Adrenal gland (tissue), 12 donors: Measurements from ENCODE around the gene PLA1A. TPM values are rescaled to one million over a fixed set of nuclear protein-coding genes. Genes with fewer than 3 reads are reported as not detected.

ENCODE experiments used
- DNase-seq, 7 donors: peaks; one replicate each; pipeline ENCODE4 v3.0.0-alpha.2; 2019 to 2020
- H3K27ac ChIP-seq, 5 donors: fragments of 200-600 bp; sonication (generic) in 4 of 5; 1 replicate in 3 of 5; 2 replicates in 2 of 5; pipeline versions ENCODE4 v1.5.1 to v1.8.0; 2016 to 2020; ENCODE audit warnings: mild to moderate bottlenecking in 1 of 5
- H3K27me3 ChIP-seq: fragments of 200-600 bp; 2 replicates; pipeline ENCODE4 v1.8.0; 2021
- H3K36me3 ChIP-seq, 2 donors: fragments of 200-600 bp; replicated peaks in 1 of 2; 1 replicate in 1 of 2; 2 replicates in 1 of 2; pipeline versions ENCODE4 v1.5.1 to v1.8.0; 2018 to 2022
- H3K4me1 ChIP-seq, 2 donors: fragments of 200-600 bp; replicated peaks in 1 of 2; 1 replicate in 1 of 2; 2 replicates in 1 of 2; pipeline versions ENCODE4 v1.5.1 to v1.8.0; 2018 to 2021
- H3K4me3 ChIP-seq, 4 donors: fragments of 200-600 bp; sonication (generic) in 3 of 4; one replicate each; pipeline ENCODE4 v1.5.1; 2016 to 2018
- H3K9me3 ChIP-seq, 3 donors: fragments of 200-600 bp; sonication (generic) in 1 of 3; replicated peaks in 1 of 3; 1 replicate in 2 of 3; 2 replicates in 1 of 3; pipeline versions ENCODE4 v1.5.1 to v1.8.0; 2016 to 2021
- CTCF ChIP-seq, 6 experiments: fragments of 450-650 bp in 4 of 6; fragments of 200-600 bp in 2 of 6; sonication (generic) in 1 of 6; IDR thresholded peaks; 1 replicate in 5 of 6; 2 replicates in 1 of 6; pipeline versions ENCODE4 v1.5.1 to v1.8.0; 2016 to 2021; ENCODE audit warnings: antibody characterized with exemption in 6 of 6, mild to moderate bottlenecking in 2 of 6, moderate library complexity in 1 of 6
- POLR2A ChIP-seq, 2 donors: fragments of 450-650 bp; IDR thresholded peaks; one replicate each; pipeline ENCODE4 v1.6.1; 2017; ENCODE audit warnings: antibody characterized with exemption in 2 of 2, mild to moderate bottlenecking in 2 of 2, moderate library complexity in 1 of 2
- WGBS, 4 donors: extraction: QIAGEN DNeasy Blood & Tissue Kit in 2 of 4; methylation state at CpG; one replicate each; pipeline versions ENCODE4 v1.1.5 to v1.1.7; 2013 to 2017; 5-methylcytosine and 5-hydroxymethylcytosine counted together
- intact Hi-C, 2 donors: fragments of 100-400 bp; cut with DNase I; formaldehyde crosslinking; loops; one replicate each; pipeline versions ENCODE4 v1.14.1 to v1.15.0; 2022 to 2023
- polyA plus RNA-seq, 3 donors: library from polyadenylated mRNA; stranded (reverse); fragments of 200-250 nt in 2 of 3; fragments of 350-450 nt in 1 of 3; fragmentation: Illumina TruSeq in 1 of 3; extraction: RNeasy Lipid Tissue Mini Kit (QIAGEN cat#74804) in 1 of 3; gene quantifications; one replicate each; pipeline ENCODE4 v1.2.3, GENCODE V29; 2013 to 2014
- total RNA-seq, 9 donors: library from RNA; depleted of rRNA in 4 of 9; stranded (reverse); fragments of >200 nt in 4 of 9; fragments of 120-200 nt in 1 of 9; fragmentation: NEBNext Ultra II Directional in 1 of 9; extraction: Animal tissue kit (Norgen Biotek cat#: 25700) in 1 of 9; gene quantifications; one replicate each; pipeline versions ENCODE4 v1.1.0 to v1.2.4, GENCODE V29; 2013 to 2023
- donor health status: healthy with polysubstance abuse.
- donor health status: Bipolar disorder and iron deficiency.
- donor health status: DM: yes; HTN: yes; CAD: no.
- donor health status: DM: no; HTN: no; CAD: no.
- donor health status: DM: no; HTN: no; CAD: no.
- donor health status: DM: yes; HTN: yes; CAD: no.

PLA1A gene
- total and polyA plus RNA-seq, 12 donors: 0.17 to 2.0 (median 0.72) TPM

GRCh38 chr3:119660474-119661440 is 63.1 kb downstream of the PLA1A start, which contains the start of gene POPDC2:
TSS of gene POPDC2 (minus strand) at chr3:119660589. CDS start at chr3:119660423, 166 bp downstream.
- Histone ChIP-seq H3K4me1 (peaks cover 30 to 41% of the 10 kb centered on the region in 2 donors), H3K27me3 (no peaks in the 10 kb centered on the region), H3K27ac (peak within 1 kb of the TSS in 3 of 5 donors; percentile 12 to 56 (median 25)), H3K4me3 (no peak within 1 kb of the TSS), H3K9me3 (no peaks in the 10 kb centered on the region), H3K36me3 (no peaks in the 10 kb centered on the region)
- WGBS, 4 donors: 70 to 75% (median 72%) methylated on average over 8 to 9 of the region's 9 CpGs
- peak in 2 of 7 donors; percentile 21 to 33 for DNase-seq
- TF ChIP-seq CTCF (IDR thresholded peaks at IDR 0.05): no peak
- TF ChIP-seq POLR2A (IDR thresholded peaks at IDR 0.05): no peak
- intact Hi-C loops: no loop called here

GRCh38 chr3:119662604-119663373 is 65.1 kb downstream of the PLA1A start:
- TF ChIP-seq POLR2A (IDR thresholded peaks at IDR 0.05) (no peak), CTCF (IDR thresholded peaks at IDR 0.05) (peak in 1 of 6 experiments; percentile 22)
- H3K27ac ChIP-seq: peak overlapping the region in 4 of 5 donors; percentile 46 to 69 (median 52)
- intact Hi-C loops: no loop called here

GRCh38 chr3:119663885-119664284 is 66.2 kb downstream of the PLA1A start:
- TF ChIP-seq POLR2A (IDR thresholded peaks at IDR 0.05) (no peak), CTCF (IDR thresholded peaks at IDR 0.05) (no peak)
- H3K36me3 ChIP-seq: no peaks in the 10 kb centered on the region
- no peak overlapping the region for H3K4me3 ChIP-seq
- DNase-seq: no peak
- H3K27me3 ChIP-seq: no peaks in the 10 kb centered on the region
- 72 to 78% (median 74%) methylated on average over 2 of the region's 2 CpGs for WGBS, 4 donors
- H3K4me1 ChIP-seq: peaks cover 22 to 29% of the 10 kb centered on the region in 2 donors
- H3K27ac ChIP-seq: peak overlapping the region in 2 of 5 donors; percentile 46 to 51
- H3K9me3 ChIP-seq: no peaks in the 10 kb centered on the region
- intact Hi-C loops: no loop called here

More at GRCh38 chr3:119662604-119663373, 65.1 kb downstream of the PLA1A start:
- H3K4me3 ChIP-seq: no peak overlapping the region
- H3K9me3 ChIP-seq: no peaks in the 10 kb centered on the region
- no peaks in the 10 kb centered on the region for H3K36me3 ChIP-seq
- peak in 6 of 7 donors; percentile 35 to 75 (median 56) for DNase-seq
- H3K27me3 ChIP-seq: no peaks in the 10 kb centered on the region
- H3K4me1 ChIP-seq: peaks cover 29 to 36% of the 10 kb centered on the region in 2 donors
- 52 to 73% (median 62%) methylated on average over 1 of the region's 1 CpG for WGBS, 4 donors

GRCh38 chr3:119664370-119664769 is 66.7 kb downstream of the PLA1A start:
- intact Hi-C loops: no loop called here
- WGBS, 4 donors: 82 to 86% (median 85%) methylated on average over 4 of the region's 4 CpGs
- H3K4me1 ChIP-seq: peaks cover 23 to 31% of the 10 kb centered on the region in 2 donors

More at GRCh38 chr3:119664370-119664769, 66.7 kb downstream of the PLA1A start:
- DNase-seq: no peak
- Histone ChIP-seq H3K9me3 (no peaks in the 10 kb centered on the region), H3K27me3 (no peaks in the 10 kb centered on the region), H3K27ac (peak overlapping the region in 3 of 5 donors; percentile 21 to 46 (median 24)), H3K4me3 (no peak overlapping the region), H3K36me3 (no peaks in the 10 kb centered on the region)
- no peak for TF ChIP-seq POLR2A (IDR thresholded peaks at IDR 0.05)
- no peak for TF ChIP-seq CTCF (IDR thresholded peaks at IDR 0.05)
